NCI-H82 treated with DMSO at 0.1 percent for 48 hours (cell line): ENCODE measurements around the gene TPRG1.
"Not testable (repeated sequence)": the region's sequence is repeated elsewhere in the genome, so short reads cannot be mapped to it uniquely, and the experiment has no call there.

ENCODE experiments used
- DNase-seq: peaks from one replicate; lab custom pipeline; 2025; ENCODE audit not compliant: unreplicated experiment; lab: John Stamatoyannopoulos, UW

The TPRG1 gene

DNA sequence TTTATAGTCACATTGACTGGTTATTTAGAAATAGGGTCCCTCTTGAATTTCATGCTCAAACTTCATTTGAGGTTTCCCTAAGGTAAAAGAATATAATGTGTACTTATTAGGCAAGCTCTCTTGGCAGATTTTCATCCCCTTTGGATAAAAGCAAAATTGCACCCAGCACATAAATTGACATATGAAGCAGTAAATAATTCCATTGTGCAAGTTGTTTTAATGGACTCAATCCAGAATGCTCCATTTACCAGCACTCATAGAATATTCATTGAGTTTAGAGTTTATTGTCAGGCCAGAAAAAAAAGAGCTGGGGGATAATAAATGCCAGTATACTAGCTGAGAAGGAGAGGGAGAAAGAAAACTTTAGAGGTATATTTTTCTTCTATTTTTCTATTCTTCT lies 136.8 kb downstream of the TPRG1 start:
- DNase-seq: no peak

DNA sequence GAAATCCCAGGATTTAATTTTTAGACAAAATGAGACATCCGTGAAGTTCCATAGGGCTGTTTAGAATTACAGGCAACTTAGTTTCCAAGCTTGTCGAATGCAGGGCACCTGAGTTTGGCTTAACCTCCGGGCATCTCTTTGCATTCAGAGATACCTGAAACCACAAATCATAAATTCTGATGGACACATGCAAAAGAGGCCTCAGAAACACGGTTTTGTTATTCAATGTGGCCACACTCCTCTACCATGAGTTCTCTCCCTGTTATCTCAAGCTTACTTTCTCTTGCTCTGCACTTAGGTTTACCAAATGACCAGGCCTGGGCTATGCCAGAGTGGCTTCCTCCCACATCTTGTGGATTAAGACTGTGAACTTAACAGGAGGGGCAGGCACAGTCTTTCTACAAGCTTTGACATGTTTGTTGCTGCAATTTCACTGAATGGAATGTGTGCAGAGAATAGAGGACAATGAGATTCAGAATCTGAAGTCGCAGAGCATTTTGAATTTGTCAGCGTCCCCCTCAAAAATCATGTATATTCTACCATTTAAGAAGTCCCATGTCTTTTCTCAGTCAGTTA lies 137.7 kb downstream of the TPRG1 start:
- no peak for DNase-seq

DNA sequence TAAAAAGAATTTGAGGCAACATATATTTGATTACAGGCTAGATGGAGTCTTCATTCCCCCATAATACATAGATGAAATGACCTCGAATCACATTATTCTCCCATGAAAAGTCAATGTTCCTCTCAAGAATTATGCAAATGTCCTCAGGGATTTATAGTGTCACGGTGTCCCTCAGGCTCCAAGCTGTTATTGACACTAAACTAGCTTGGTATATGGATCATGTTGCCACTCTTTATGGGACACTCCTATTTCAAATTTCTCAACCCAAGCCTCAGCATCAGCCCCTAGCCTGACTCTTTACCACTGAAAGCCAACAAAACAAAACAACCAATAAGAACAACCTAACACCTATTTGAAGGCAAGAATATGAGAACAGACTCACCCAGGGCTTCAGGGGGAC lies 139.8 kb downstream of the TPRG1 start:
- DNase-seq: no peak

DNA sequence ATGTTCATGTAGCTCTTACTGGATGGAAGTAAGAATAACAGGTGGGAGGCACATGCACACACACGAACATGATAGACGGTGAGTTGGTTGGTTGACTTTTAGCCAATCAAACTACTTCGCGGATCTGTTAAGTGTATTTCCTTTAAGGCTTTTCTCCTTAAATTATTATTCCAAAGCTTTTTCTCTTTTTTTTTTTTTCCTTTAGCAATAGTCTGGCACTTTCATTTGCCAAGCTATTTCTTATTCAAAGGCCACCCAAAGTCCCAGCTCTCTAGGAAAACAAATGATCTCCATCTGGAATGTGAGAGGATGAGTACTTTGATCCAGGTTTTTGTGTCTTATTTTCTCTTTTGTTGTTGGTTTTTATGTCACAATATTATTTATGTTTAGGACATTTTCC lies 141.1 kb downstream of the TPRG1 start:
- no peak for DNase-seq

DNA sequence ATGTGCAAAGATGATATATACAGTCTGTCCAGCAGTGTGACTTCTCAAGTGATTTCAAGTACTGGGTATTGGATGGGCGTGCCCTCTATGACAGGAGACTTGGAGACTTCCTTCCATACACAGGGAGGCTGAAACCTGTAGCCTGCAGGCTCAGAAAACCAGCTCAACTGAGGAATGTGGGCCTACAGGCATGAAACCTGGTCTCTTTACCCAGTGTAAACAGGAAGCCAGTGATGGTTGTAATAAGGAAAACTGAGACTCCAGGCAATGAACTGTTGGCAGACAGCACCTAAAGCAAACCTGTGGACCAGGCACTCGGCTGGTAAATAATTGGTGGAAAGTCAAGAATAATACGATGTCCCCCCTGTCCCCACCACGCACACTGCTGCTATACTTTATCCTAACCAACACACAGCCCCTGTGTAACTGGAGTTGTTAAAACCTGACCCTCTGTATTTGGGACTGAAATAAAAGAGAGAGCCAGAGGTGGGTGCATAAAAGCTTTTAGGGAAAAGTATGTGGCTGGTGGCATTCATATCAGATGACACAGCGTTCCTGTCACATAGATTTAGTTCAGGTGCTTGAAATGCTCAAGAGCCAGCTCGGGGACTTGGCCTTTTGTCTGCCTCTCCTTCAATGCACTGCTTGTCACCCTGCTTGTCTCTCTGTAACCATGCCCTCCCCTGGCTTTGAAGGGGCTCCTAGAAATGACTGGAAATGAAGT lies 144.7 kb downstream of the TPRG1 start:
- no peak for DNase-seq

DNA sequence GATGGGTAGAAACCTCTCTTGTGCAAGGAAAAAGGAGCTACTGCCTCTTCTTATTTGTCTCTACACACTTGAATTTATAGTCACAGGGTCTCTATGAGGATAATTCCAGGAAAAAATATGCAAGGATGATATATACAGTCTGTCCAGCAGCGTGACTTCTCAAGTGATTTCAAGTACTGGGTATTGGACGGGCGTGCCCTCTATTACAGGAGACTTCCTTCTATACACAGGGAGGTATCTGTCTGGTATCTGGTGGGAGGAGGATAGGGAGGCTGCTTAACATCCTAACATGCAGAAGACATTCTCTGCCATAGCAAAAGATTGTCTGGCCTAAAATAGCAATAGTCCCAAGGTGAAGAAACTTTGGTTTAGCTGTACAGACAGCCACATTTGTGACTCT lies 146.1 kb downstream of the TPRG1 start:
- DNase-seq: no peak

DNA sequence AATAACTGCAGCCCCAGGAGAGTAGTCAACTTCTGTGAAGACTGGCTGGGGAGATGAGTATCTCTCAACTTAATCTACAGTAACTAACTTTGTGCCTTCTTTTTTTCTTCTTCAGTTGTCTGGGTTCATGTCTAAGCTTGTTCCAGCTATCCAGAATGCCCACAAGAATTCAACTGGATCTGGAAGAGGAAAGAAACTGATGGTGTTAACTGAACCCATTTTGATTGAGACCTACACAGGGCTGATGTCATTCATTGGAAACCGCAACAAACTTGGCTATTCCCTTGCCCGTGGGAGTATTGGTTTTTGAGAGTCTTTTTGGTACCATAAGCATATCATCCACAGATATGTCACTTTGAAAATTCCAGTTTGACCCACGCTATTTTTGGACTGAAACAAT lies 148.7 kb downstream of the TPRG1 start:
- DNase-seq: no peak

DNA sequence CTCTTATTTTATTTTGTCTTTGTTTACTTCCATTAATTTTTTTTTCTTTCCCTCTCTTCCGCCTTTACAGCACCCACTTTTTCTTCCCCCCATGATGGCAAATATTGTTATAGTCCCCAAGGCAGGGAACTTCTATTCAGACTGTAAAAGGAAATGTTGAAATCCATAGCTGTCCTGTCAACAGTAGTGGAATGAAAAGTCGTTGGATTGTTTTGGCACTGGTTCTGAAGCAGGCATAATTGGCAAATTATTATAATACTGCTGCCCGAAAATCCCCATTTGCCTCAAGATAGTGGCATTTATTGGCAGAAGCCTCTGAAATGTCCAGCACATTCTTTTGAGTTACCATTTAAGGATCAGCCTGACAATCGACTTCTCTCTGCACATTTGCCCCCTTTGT lies 150.6 kb downstream of the TPRG1 start:
- no peak for DNase-seq

DNA sequence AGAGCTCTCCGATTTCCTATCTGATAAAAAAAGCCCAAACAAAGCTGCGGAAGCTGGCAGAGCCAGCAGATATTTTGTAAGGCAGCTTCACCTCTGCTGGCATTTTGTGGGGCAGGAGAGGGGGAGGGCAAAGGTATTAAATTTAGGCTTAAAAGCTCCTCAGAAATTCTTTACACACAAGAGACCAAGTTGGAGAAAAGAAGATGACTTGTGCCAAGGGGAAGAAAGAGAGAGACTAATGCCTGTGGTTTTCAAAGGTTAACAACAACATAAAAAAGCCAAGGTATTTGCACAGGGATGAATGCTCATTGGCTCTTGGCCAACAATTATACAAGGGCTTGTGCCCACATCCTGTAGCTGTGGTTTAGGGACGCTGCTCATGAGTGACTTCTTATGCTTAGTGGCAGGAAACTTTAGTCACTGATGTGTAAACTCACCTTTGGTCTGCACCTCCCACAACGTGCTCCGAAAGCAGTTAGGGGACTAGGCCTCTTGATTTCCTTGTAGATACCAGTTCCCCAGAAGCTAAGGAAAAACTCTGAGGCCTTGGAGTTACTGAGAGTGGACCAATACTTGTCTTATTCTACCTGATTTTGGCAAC lies 152.9 kb downstream of the TPRG1 start:
- DNase-seq: no peak

DNA sequence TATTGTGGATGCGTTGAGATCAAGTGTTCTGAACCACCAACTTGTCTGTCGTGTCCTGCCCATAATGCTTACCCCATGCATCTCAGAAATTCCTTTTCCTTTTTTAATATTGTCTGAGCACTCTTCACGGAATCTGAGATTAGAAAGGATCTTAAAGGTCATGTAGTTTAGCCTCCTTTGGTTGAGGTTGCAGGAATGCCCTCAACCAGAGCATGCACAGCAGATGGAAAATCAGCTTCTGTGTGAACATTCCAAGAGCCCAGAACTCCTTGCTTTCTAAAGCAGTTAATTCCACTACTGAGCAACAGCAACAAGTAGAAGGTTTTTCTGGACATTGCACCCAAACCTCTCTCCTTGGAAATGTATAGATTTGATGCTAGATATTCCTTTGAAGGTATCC lies 153.7 kb downstream of the TPRG1 start:
- no peak for DNase-seq

DNA sequence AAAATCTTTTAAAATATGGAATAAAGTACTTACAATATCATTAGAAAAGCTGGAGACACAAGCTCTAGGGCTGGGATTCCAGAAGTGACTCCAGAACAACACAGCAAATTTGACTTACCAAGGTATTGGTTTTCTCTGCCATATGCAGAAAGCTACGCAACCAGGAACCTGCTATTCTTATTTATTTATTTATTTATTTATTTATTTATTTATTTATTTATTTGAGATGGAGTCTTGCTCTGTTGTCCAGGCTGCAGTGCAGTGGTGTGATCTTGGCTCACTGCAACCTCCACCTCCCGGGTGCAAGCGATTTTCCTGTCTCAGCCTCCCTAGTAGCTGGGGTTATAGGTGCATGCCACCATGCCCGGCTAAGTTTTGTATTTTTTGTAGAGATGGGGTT lies 157.9 kb downstream of the TPRG1 start:
- not testable (repeated sequence) for DNase-seq

DNA sequence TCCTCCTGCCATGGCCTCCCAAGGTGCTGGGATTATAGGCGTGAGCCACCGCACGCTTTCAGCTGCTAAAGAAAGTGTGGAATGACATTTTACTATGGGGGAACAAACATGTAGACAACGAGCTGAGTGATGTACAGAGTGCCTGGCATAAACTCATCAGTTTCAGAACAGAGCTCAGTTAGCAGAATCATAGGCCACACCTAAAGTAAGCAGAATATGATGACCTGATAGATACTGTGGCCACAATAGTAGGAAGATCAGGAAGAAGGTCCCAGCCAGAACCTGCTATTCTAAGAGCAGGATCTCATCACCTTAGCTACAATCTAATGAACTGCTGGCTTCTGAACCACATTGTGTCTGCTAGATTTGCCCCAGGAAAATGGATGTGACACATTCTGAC lies 158.3 kb downstream of the TPRG1 start:
- DNase-seq: no peak

DNA sequence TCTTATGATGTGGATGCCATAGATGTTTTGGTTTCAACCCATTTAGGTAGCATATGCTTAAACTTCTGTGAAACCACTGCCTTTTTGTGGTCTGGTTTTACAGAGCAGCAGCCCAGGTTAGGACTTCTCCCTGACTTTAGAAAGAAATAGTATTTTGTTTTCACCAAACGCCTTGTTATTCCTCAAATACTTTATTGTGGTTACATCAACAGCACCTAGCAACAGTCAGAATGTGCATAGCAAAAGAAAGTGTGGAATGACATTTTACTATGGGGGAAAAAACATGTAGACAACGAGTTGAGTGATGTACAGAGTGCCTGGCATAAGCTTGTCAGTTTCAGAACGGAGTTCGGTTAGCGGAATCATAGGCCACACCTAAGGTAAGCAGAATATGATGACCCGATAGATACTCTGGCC lies 159.2 kb downstream of the TPRG1 start:
- DNase-seq: no peak

DNA sequence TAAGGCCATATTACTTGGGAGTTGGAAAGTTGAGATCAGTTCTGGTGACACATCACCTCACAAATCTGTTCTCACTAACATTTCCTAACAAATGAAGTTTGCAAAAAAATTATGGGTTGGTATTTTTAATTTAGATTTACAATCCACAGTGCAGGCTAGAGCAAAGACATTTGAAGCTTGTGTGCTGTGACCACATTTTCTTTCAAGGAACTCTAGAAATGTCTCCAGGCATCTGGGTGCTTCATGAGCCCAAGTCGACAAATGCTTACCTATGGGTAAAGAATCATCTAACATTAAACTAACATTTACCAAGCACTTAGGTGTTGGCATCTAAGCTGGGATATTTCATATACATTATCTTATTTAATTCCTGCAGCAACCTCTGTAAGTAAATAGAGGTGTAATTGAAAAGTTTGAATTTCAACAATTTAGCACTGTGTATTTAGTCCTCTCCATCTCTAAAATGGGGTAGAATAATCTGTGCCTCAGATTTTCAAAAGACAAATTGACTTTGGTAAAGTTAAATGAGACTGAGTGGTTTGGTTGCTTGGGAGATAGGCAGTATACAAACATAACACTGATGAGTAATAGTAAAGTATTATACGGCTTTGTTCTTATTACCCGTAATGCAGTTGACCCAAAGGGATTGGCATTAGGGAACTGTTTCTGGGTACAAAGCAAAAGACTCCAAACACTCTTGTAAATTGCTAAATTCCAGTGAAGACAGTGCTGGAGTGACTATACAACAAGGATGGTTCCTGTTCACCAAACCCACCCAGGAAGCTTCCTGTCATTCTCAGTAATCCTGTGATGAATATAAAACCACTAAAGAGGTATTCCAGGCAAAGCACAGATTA lies 162.5 kb downstream of the TPRG1 start:
- DNase-seq: no peak

DNA sequence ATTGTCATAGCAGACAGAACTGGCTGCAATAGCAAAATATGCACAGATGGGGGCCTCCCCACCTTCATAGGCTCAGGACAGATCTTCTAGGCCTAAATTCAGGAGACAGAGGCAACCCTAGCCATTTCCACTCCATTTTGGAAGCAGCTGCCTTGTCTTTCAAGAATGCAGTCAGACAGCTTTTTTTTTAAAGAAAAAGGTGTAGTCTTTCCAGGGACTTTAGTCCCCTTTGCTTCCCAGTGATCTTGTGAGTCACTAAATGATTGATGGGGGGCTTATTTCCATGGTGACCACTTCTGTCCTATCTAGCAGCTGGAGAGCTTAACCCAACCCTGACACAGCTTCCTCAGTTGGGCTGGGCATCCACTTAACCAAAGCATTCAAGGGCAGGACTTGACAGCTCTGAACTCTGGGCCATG lies 165.9 kb downstream of the TPRG1 start:
- DNase-seq: no peak

DNA sequence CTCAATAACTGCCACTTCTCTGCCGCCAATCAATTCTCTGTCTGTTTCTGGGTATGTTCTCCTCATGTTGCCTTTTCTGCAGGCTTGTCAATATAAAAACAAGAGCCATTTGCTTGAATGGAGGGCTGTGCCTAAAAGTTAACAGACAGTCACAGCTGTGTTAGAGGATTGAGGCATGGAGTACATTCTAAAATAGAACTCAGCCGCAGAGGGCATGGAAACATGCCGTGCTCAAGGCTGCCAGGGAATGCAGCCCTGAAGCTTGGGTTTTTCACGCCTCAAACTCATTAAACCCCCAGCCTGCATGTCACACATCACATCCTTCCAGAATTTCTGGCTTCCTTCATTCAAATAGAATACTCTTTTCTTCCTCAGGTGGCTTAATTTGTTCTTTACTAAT lies 166.6 kb downstream of the TPRG1 start:
- DNase-seq: no peak

DNA sequence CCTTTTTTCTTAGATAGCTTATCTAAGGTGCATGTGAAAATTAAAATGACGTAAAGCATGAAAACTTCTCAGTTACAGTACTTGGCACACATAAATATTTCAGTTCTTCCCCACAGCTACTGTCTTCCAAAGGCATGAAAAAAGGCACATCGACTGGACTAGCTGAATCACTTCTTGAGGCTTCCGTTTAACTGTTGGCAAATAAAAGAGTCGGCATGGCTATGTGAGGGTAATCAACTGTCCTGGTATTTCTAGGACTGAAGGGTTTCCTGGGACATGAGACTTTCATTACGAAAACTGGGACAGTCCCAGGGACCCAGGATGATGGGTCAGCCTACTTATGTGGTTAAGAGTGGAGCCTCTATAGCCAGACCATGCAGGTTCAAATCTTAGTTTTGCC lies 168.2 kb downstream of the TPRG1 start:
- no peak for DNase-seq

DNA sequence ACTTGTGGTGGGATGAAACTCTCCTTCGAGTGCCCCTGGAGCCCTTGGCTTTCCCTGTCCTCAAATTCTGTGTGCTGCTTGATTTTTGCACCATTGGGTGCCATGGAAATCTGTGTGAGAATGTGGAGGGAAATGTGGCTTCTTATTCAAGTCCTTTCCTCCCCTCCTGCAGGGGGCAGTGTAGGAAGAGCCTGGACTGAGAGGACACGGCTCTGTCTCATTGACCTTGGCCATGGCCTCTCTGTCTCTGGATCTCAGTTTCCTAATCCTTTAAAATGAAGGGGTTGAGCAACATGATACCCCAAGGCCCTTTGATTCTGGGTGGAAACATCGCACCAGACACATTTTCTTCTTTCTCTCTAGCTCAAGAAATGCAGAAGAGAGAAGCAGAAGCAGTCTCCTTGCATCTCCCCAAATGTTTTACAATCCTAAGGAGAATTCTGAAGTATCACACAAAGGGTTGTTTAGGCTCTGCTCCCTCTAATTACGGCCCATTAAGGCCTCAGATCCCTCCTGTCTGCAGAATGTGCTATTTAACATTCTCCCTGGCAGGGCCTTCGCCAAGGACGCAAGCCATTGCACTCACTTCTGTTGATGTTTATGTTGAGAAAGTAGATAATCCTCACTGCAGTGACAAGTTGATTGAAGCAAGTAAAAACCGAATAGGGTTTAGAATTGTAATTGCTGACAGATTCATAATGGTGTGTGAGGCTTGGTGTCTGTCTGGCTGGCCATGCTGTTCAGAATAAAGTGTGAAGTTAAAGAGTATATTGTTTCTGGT lies 169.1 kb downstream of the TPRG1 start:
- DNase-seq: no peak

DNA sequence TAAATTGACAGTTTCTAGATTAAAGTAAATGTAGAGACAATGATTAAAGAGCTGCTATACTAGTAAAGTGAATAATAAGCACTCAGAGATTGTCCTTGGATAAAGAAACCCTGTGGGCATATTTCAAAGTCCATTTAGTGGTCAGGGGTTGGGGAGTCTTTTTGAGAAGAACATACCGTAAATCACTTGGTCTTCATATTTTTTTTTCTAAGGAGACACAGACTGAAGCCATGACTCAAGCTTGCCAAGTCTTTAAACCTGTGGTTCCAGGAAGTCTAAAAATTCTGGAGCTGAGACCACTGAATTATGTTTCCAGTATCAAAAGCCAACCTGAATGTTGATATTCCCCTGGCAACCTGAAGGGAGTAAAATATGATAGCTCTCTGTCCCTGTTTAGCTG lies 171.0 kb downstream of the TPRG1 start:
- no peak for DNase-seq

DNA sequence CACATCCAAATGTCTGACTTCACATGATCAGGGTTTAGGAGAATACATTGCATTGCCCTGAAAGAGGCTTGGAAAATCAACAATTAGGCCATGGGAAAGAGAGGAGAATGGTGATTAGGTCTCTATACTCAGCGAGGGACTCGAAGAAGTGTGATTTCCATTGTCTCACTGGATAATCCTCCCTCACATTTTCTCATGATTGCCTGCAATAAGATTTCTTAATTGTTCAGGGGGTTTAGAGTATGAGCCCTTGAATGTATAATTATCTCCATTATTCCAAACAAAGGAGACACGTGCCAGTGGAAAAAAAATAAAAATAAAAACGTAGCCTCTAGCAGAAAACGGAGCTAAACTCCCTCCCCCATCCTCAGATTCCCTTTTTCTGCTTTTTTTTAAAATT lies 173.2 kb downstream of the TPRG1 start:
- DNase-seq: no peak

DNA sequence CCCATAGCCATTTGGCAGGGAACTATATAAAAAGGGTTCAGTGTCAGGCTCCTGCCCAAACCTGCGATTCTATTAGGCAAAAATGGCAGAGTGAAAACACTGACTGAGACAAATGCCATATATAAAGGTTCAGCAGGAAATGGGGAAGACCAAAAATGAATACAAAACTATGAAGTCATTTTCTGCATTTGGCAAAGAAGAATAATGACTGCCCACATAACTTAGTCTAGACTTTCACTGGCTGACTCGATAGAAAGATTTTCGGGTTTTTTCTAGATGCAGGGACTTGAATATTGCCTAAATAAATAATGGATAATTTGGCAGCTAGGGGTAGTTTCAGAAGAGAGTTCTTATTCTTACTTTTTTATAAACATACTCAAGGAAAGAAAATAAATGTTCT lies 178.0 kb downstream of the TPRG1 start:
- no peak for DNase-seq
